Omental fat pad (tissue), 4 donors: ENCODE data around the gene ADCY10. TPM values are rescaled to one million over a fixed set of nuclear protein-coding genes. Genes with fewer than 3 reads are reported as not detected.
A peak's percentile ranks its signal among the peaks of the same experiment; 100 is the strongest.
"Not testable (repeated sequence)": the region's sequence is repeated elsewhere in the genome, so short reads cannot be mapped to it uniquely, and the experiment has no call there.

Experiments
- ATAC-seq: fragments of 150-250 bp; one replicate; pipeline ENCODE4 v1.9.1; 2016; ENCODE audit warnings: mild to moderate bottlenecking, moderate library complexity; ENCODE audit not compliant: low FRiP score
- DNase-seq: peaks from one replicate; pipeline ENCODE4 v3.0.0-alpha.2; 2019; ENCODE audit warnings: low spot score
- total RNA-seq, 4 donors: library from RNA; depleted of rRNA; stranded (reverse); fragments of >200 nt; gene quantifications; one replicate each; pipeline ENCODE4 v1.1.0, GENCODE V29; 2016
- TF ChIP-seq, protein P1 (sequence below), 3 donors: fragments of 450-650 bp; IDR thresholded peaks; one replicate each; pipeline ENCODE4 v1.5.1; 2016 to 2017; ENCODE audit warnings: antibody characterized with exemption in 3 of 3, mild to moderate bottlenecking in 3 of 3, moderate library complexity in 2 of 3

The ADCY10 gene
- total RNA-seq, 4 donors from 2014 or later: 0.32 to 1.0 (median 0.75) TPM; not detected in 1

DNA sequence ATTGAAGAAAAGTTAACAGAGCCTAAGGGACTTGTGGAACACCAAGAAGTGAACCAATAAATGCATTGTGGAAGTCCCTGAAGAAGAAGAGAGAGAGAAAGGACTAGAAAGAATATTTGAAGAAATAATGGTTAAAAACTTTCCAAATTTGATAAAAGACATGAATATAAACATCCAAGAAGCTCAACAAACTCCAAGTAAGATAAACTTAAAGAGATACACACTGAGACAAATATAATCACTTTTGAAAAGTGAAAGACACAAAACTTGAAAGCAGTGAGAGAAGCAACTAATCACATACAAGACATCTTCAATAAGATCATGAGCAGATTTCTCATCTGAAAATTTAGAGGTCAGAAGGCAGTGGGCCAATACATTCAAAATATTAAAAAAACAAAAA, 101.0 kb downstream of the ADCY10 start:
- DNase-seq (no peak), ATAC-seq (no peak)
- TF ChIP-seq, protein P1, sequence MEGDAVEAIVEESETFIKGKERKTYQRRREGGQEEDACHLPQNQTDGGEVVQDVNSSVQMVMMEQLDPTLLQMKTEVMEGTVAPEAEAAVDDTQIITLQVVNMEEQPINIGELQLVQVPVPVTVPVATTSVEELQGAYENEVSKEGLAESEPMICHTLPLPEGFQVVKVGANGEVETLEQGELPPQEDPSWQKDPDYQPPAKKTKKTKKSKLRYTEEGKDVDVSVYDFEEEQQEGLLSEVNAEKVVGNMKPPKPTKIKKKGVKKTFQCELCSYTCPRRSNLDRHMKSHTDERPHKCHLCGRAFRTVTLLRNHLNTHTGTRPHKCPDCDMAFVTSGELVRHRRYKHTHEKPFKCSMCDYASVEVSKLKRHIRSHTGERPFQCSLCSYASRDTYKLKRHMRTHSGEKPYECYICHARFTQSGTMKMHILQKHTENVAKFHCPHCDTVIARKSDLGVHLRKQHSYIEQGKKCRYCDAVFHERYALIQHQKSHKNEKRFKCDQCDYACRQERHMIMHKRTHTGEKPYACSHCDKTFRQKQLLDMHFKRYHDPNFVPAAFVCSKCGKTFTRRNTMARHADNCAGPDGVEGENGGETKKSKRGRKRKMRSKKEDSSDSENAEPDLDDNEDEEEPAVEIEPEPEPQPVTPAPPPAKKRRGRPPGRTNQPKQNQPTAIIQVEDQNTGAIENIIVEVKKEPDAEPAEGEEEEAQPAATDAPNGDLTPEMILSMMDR (IDR thresholded peaks at IDR 0.05): no peak

DNA sequence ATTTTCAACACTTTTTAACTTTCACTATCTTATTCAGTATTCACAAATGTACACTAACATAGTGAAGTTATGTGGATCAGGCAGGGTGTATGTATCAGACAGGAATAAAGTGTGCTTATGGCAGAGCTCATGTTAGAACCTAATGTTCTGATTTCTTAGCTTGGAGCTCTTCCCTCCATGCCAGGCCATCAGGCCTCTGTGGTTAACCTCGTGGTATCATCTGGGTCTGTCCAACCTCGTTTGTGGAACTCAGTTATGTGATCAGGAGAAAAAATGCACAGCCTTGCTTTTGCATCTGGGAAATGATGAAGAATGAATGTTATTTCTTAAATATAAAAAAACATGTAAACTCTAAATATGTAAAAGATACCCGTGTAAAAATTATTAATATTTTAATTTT, 105.2 kb downstream of the ADCY10 start:
- TF ChIP-seq, protein P1 (IDR thresholded peaks at IDR 0.05): no peak
- no peak for DNase-seq

DNA sequence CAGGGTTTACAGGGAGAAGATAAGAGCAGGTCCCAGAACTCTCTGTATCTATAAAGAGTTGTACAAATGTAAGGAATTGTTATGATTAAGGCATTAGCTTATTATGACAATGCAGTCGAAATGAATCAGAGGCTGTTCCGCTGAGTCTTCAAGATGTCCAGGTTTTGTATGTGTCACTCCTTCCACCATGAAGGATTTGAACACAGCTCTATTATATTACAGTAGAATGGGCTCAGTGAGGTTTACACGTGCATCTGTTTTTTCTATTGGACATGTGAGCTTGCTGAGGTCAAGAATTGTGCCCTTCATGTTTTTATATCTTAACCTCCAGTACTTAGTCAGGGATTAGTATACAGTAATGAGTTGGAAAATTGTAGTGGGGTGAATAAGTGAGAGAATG, 105.8 kb downstream of the ADCY10 start:
- ATAC-seq: no peak
- no peak for DNase-seq
- TF ChIP-seq, protein P1 (IDR thresholded peaks at IDR 0.05): no peak

More for the DNA sequence above, 105.2 kb downstream of the ADCY10 start:
- no peak for ATAC-seq

DNA sequence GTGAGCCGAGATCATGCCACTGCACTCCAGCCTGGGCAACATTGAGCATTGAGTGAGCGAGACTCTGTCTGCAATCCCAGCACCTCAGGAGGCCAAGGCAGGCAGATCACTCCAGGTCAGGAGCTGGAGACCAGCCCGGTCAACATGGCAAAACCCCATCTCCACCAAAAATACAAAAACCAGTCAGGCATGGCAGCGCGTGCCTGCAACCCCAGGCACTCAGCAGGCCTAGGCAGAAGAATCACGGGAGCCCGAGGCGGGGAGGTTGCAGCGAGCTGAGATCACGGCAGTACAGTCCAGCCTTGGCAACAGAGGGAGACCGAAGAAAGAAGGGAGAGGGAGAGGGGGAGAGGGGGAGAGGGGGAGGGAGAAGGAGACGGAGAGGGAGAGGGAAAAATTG, 107.3 kb downstream of the ADCY10 start:
- DNase-seq, ATAC-seq: not testable (repeated sequence)

DNA sequence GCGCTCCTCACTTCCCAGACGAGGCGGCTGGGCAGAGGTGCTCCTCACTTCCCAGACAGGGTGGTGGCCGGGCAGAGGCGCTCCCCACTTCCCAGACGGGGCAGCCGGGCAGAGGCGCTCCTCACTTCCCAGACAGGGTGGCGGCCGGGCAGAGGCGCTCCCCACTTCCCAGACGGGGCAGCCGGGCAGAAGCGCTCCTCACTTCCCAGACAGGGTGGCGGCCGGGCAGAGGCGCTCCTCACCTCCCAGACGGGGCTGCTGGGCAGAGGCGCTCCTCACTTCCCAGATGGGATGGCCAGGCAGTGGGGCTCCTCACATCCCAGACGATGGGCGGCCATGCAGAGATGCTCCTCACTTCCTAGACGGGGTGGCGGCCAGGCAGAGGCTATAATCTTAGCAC, 107.7 kb downstream of the ADCY10 start:
- not testable (repeated sequence) for ATAC-seq, DNase-seq

DNA sequence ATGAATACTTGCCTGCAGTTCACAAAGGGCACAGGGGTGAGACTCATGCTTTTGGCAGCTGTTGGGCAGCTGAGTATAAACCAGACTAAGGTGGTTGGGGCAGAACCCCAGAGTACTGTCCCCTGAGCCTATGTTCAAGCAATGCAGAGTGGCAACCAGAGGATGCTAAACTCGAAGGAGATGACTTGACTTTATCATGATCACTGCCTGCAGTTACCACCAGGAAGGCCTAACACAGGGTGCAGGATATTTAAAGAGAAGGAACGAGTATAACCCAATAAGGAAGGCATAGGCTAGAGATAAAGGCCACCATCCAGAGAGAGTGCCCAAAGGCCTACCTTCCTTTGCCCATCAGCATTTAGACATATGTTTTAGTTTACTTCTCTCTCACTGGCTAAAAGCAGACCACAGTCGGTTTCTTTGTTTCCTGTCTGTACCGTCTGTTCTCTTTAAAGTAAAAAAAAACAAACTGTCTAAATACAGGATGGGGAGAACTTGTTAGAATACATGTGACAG, 108.8 kb downstream of the ADCY10 start:
- TF ChIP-seq, protein P1 (IDR thresholded peaks at IDR 0.05): no peak
- ATAC-seq: no peak
- DNase-seq: no peak

DNA sequence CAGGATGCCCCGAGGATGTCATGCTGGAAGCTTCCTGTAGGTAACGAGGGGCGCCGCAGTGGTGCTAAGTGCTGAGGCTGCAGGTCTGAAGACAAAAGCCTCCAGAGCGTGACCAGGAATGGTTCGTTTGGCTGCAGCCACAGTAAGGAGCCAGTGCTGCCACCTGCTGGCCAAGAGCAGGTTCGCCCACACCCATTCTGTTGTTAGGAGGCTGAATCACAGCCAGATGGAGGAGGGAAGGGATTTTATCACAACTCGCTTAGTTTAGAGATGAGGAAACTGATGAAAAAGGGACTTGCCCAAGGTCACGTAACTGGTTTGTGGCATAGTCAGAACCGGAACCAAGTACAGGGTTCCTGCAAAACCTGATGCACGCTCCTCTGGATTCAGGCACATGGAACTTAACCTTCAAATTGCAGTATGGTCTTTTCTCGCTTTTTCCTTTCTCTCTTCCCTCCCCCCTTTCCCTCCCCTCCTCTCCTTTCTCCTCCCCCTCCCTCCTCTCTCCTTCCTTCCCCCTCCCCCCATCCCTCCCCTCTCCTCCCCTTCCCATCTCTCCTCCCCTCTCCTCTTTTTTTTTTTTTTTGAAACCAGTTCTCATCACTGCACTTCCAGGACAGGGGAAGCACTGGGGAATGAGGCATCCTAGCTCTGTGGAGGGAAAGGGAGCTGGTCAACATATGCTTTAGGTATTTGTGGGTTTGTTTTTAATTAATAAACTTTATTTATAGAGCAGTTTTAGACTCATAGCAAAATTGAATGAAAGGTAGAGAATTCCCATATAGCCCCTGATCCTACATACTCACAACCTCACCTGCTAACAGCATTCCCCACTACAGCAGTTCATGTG, 110.4 kb downstream of the ADCY10 start:
- DNase-seq: peak; percentile 91

More for the DNA sequence above, 110.4 kb downstream of the ADCY10 start:
- TF ChIP-seq, protein P1 (IDR thresholded peaks at IDR 0.05): peak in 2 of 3 donors; percentile 38 to 95
- ATAC-seq: peak; percentile 97
